ENCODE results near the gene NXT2.

NXT2 gene

GRCh38 chrX:109536439-109537323 is at the start of gene NXT2:
TSS of gene NXT2 (plus strand) at chrX:109536844. CDS start at chrX:109537007, 163 bp downstream.
- Histone ChIP-seq H3K36me3 (no peaks in the 10 kb centered on the region), H3K27ac (peak within 1 kb of the TSS; percentile 74), H4K20me1 (no peaks in the 10 kb centered on the region), H3K9me3 (no peaks in the 10 kb centered on the region), H3K4me1 (peaks cover 5% of the 10 kb centered on the region; the same call in 1 of the 2 replicates), H3K27me3 (peaks cover 6% of the 10 kb centered on the region; the same call in 1 of the 2 replicates), H3K4me3 (peak within 1 kb of the TSS; percentile 67), H3K9ac (peak within 1 kb of the TSS; percentile 77), H3K4me2 (peak within 1 kb of the TSS; percentile 57)
- no peak for TF ChIP-seq Cebpa-rat (IDR thresholded peaks at IDR 0.05)

DNA sequence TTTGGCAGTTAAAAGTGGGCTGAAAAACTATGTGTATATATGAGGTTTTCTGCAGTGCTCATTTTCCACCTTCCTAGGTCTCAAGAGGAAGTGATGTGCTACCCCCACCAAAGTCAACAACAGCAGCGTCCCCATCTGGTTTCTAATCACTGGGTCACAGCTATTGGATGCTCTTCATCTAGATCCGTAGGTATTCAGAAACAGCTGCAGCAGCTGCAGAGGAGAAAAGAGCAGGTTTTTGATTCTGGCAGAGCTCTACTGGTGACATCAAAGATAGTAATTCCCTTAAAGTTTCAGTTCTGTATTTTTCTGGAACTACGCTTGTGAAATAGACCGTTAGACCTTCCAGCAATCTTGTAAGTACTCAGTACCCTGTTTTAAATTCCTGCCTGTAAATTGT is 49.0 kb upstream of the NXT2 start:
- H3K4me2 ChIP-seq = no peak overlapping the region
- peaks cover 61% of the 10 kb centered on the region for H3K27me3 ChIP-seq
- TF ChIP-seq Cebpa-rat (IDR thresholded peaks at IDR 0.05) = no peak
- H3K9me3 ChIP-seq = no peaks in the 10 kb centered on the region
- H3K4me1 ChIP-seq = peaks cover 6% of the 10 kb centered on the region; the same call in 1 of the 2 replicates
- no peak overlapping the region for H3K9ac ChIP-seq
- H3K4me3 ChIP-seq = no peak overlapping the region
- no peaks in the 10 kb centered on the region for H3K36me3 ChIP-seq
- no peak overlapping the region for H3K27ac ChIP-seq
- no peaks in the 10 kb centered on the region for H4K20me1 ChIP-seq

- Histone ChIP-seq H3K36me3 (no peaks in the 10 kb centered on the region), H3K9me3 (no peaks in the 10 kb centered on the region), H4K20me1 (no peaks in the 10 kb centered on the region), H3K27me3 (peaks cover 63% of the 10 kb centered on the region), H3K27ac (no peak overlapping the region), H3K9ac (no peak overlapping the region), H3K4me3 (no peak overlapping the region), H3K4me1 (peaks cover 6% of the 10 kb centered on the region; the same call in 1 of the 2 replicates), H3K4me2 (no peak overlapping the region)
- no peak for TF ChIP-seq Cebpa-rat (IDR thresholded peaks at IDR 0.05)
These were observed 47.5 kb upstream of the NXT2 start for GRCh38 chrX:109489174-109489573.

DNA sequence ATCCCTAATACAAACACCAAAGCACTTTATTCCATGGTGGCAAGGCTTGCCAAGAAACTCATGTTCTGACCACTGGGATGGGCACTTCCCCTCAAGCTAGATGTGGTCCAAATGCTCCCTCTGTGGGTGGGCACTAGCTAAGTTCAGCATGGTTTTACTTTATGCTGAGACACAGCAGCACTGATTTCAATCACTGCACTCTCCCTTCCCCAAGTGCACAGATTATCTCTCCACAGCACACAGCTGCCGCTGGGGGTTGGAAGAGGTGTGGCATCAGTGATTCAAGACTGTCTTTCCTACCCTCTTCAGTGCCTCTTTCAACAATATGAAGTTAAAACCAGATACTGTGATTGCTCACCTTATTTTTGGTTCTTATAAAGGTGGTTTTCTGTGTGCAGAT is 38.2 kb upstream of the NXT2 start:
- H3K27me3 ChIP-seq = peaks cover 94% of the 10 kb centered on the region
- no peak overlapping the region for H3K9ac ChIP-seq
- H3K9me3 ChIP-seq = no peaks in the 10 kb centered on the region
- H3K4me2 ChIP-seq = no peak overlapping the region
- no peak overlapping the region for H3K27ac ChIP-seq
- H4K20me1 ChIP-seq = no peaks in the 10 kb centered on the region; the same call in 1 of the 2 replicates
- no peak for TF ChIP-seq Cebpa-rat (IDR thresholded peaks at IDR 0.05)
- H3K4me1 ChIP-seq = no peaks in the 10 kb centered on the region
- no peaks in the 10 kb centered on the region for H3K36me3 ChIP-seq
- H3K4me3 ChIP-seq = no peak overlapping the region

GRCh38 chrX:109501176-109501575 is 35.5 kb upstream of the NXT2 start:
- no peaks in the 10 kb centered on the region; the same call in 1 of the 2 replicates for H4K20me1 ChIP-seq
- TF ChIP-seq Cebpa-rat (IDR thresholded peaks at IDR 0.05) = no peak
- no peaks in the 10 kb centered on the region for H3K9me3 ChIP-seq
- no peak overlapping the region for H3K9ac ChIP-seq
- no peak overlapping the region for H3K27ac ChIP-seq
- H3K4me3 ChIP-seq = no peak overlapping the region
- H3K4me2 ChIP-seq = no peak overlapping the region
- peaks cover 87% of the 10 kb centered on the region for H3K27me3 ChIP-seq
- H3K4me1 ChIP-seq = no peaks in the 10 kb centered on the region
- H3K36me3 ChIP-seq = no peaks in the 10 kb centered on the region

- H3K4me1 ChIP-seq = no peaks in the 10 kb centered on the region
These were observed 27.7 kb upstream of the NXT2 start for GRCh38 chrX:109508915-109509314.

DNA sequence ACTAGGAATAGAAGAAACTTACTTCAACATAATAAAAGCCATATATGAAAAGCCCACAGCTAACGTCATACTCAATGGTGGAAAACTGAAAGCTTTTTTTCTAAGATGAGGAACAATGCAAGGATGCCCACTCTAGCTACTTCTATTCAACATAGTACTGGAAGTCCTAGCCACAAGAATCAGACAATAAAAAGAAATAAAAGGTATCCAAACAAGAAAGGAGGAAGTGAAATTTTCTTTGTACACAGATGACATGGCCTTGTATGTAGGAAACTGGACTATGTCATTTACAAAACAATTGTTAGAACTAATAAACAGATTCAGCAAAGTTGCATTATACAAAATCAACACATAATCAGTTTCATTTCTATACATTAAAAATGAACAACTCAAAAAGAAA is 25.5 kb upstream of the NXT2 start:
- Histone ChIP-seq H3K4me1 (no peaks in the 10 kb centered on the region), H3K9me3 (no peaks in the 10 kb centered on the region), H3K36me3 (no peaks in the 10 kb centered on the region), H3K4me2 (no peak overlapping the region), H3K9ac (no peak overlapping the region), H3K27ac (no peak overlapping the region), H3K4me3 (no peak overlapping the region), H4K20me1 (no peaks in the 10 kb centered on the region), H3K27me3 (peaks cover 53% of the 10 kb centered on the region)
- no peak for TF ChIP-seq Cebpa-rat (IDR thresholded peaks at IDR 0.05)

More at GRCh38 chrX:109508915-109509314, 27.7 kb upstream of the NXT2 start:
- Histone ChIP-seq H3K36me3 (no peaks in the 10 kb centered on the region), H3K9me3 (no peaks in the 10 kb centered on the region), H3K4me3 (no peak overlapping the region), H3K27ac (no peak overlapping the region), H3K4me2 (no peak overlapping the region), H4K20me1 (no peaks in the 10 kb centered on the region), H3K27me3 (peaks cover 58% of the 10 kb centered on the region), H3K9ac (no peak overlapping the region)
- TF ChIP-seq Cebpa-rat (IDR thresholded peaks at IDR 0.05) = no peak

DNA sequence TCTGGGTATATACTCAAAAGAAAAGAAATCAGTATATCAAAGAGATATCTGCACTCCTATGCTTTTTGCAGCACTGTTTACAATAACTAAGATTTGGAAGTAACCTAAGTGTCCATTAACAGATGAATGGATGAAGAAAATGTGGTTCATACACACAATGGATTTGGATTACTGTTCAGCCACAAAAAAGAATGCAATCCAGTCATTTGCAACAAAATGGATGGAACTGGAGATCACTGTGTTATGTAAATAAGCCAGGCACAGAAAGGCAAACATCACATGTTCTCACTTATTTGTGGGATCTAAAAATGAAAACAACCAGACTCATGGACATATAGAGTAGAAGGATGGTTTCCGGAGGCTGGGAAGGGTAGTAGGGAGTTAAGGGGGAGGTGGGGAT is 17.6 kb upstream of the NXT2 start:
- H3K4me3 ChIP-seq = no peak overlapping the region
- H4K20me1 ChIP-seq = no peaks in the 10 kb centered on the region
- no peaks in the 10 kb centered on the region for H3K4me1 ChIP-seq
- no peak overlapping the region for H3K4me2 ChIP-seq
- H3K27me3 ChIP-seq = peaks cover 38% of the 10 kb centered on the region
- TF ChIP-seq Cebpa-rat (IDR thresholded peaks at IDR 0.05) = no peak
- H3K9me3 ChIP-seq = no peaks in the 10 kb centered on the region
- no peak overlapping the region for H3K9ac ChIP-seq
- no peak overlapping the region for H3K27ac ChIP-seq
- H3K36me3 ChIP-seq = no peaks in the 10 kb centered on the region

- Histone ChIP-seq H3K36me3 (no peaks in the 10 kb centered on the region), H3K4me1 (peaks cover 5% of the 10 kb centered on the region; the same call in 1 of the 2 replicates), H3K27ac (no peak overlapping the region), H3K9ac (no peak overlapping the region), H3K4me2 (peak overlapping the region; percentile 19; the same call in 1 of the 2 replicates), H4K20me1 (no peaks in the 10 kb centered on the region), H3K27me3 (peaks cover 12% of the 10 kb centered on the region; the same call in 1 of the 2 replicates), H3K4me3 (no peak overlapping the region), H3K9me3 (peaks cover 5% of the 10 kb centered on the region; the same call in 1 of the 2 replicates)
- TF ChIP-seq Cebpa-rat (IDR thresholded peaks at IDR 0.05) = no peak
These were observed 3.6 kb upstream of the NXT2 start for GRCh38 chrX:109533005-109533404.

GRCh38 chrX:109533631-109534030 is 3.0 kb upstream of the NXT2 start:
- no peaks in the 10 kb centered on the region for H3K36me3 ChIP-seq
- H3K9ac ChIP-seq = no peak overlapping the region
- no peaks in the 10 kb centered on the region for H4K20me1 ChIP-seq
- H3K27ac ChIP-seq = no peak overlapping the region
- no peak overlapping the region for H3K4me3 ChIP-seq
- TF ChIP-seq Cebpa-rat (IDR thresholded peaks at IDR 0.05) = no peak
- H3K4me1 ChIP-seq = peaks cover 5% of the 10 kb centered on the region; the same call in 1 of the 2 replicates
- H3K9me3 ChIP-seq = peaks cover 5% of the 10 kb centered on the region; the same call in 1 of the 2 replicates
- H3K4me2 ChIP-seq = peak overlapping the region; percentile 19; the same call in 1 of the 2 replicates
- H3K27me3 ChIP-seq = peaks cover 12% of the 10 kb centered on the region; the same call in 1 of the 2 replicates

All from BLaER1 (cell line).